ENCODE measurements around the gene UBA3. TPM values are rescaled to one million over a fixed set of nuclear protein-coding genes. Genes with fewer than 3 reads are reported as not detected.
A peak's percentile ranks its signal among the peaks of the same experiment; 100 is the strongest.

The UBA3 gene
- total RNA-seq, 2 experiments from 2014 or later, result 79.0 to 84.1 TPM

GRCh38 chr3:69097407-69098086, 17.4 kb upstream of the UBA3 start:
- H3K27ac Mint-ChIP-seq, result peak overlapping the region; percentile 78
- ChIA-PET CTCF (no interaction called here), POLR2A (interaction anchor here (1.4 kb wide), 1 partner anchor 8 kb away, joined by 5 read pairs; no protein-coding TSS in a partner anchor)
- H3K9me3 Mint-ChIP-seq, result no peaks in the 10 kb centered on the region
- H3K27me3 Mint-ChIP-seq, result no peaks in the 10 kb centered on the region
- no peak overlapping the region for H3K4me3 Mint-ChIP-seq
- intact Hi-C loops (cut with micrococcal nuclease), result no loop called here
- no peak for DNase-seq
- peaks cover 71% of the 10 kb centered on the region for H3K4me1 Mint-ChIP-seq (ENCODE audit: low read depth)
- H3K36me3 Mint-ChIP-seq, result peaks cover 47% of the 10 kb centered on the region

- no peak overlapping the region for H3K4me3 Mint-ChIP-seq
- H3K4me1 Mint-ChIP-seq (ENCODE audit: low read depth), result peaks cover 74% of the 10 kb centered on the region
- no peaks in the 10 kb centered on the region for H3K27me3 Mint-ChIP-seq
- DNase-seq, result no peak
- ChIA-PET POLR2A (interaction anchor here (0.5 to 8.1 kb wide), 3 partner anchors 9 to 18 kb away, joined by 3 to 81 read pairs (median 7); partner anchors contain the start of genes ARL6IP5 and UBA3), CTCF (interaction anchor here (0.7 to 1.2 kb wide), 3 partner anchors 24 to 230 kb away, joined by 3 to 4 read pairs (median 3); partner anchors contain the start of gene TMF1)
- H3K27ac Mint-ChIP-seq, result peak overlapping the region; percentile 88
- H3K36me3 Mint-ChIP-seq, result peaks cover 37% of the 10 kb centered on the region
- intact Hi-C loops (cut with micrococcal nuclease), result no loop called here
- H3K9me3 Mint-ChIP-seq, result no peaks in the 10 kb centered on the region
These were observed 16.1 kb upstream of the UBA3 start for GRCh38 chr3:69096299-69096698.

DNA sequence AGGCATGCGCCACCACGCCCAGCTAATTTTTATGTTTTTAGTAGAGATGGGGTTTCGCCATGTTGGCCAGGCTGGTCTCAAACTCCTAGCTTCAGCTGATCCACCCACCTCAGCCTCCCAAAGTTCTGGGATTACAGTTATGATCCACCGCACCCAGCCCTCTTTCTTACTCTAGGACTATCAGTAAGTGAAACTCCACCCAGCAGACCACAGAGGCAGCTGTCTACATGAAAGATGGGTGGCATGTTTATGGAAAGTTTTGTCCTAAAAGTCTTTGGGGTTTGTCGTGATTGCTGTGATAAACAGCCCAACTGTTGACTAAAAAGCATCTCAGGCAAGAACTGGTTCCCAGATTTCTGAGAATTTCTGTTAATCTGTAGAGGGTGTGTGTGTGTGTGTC, 15.5 kb upstream of the UBA3 start:
- DNase-seq, result peak; percentile 63
- Mint-ChIP-seq H3K4me3 (peak overlapping the region; percentile 55), H3K27me3 (no peaks in the 10 kb centered on the region), H3K27ac (peak overlapping the region; percentile 88), H3K9me3 (no peaks in the 10 kb centered on the region), H3K36me3 (peaks cover 36% of the 10 kb centered on the region), H3K4me1 (ENCODE audit: low read depth) (peaks cover 78% of the 10 kb centered on the region)
- intact Hi-C loops (cut with micrococcal nuclease), result loop anchor here (2.0 kb wide), 1 partner anchor 15 kb away; the partner anchor contains the start of gene UBA3
- CTCF ChIA-PET, result interaction anchor here (0.8 to 1.6 kb wide), 5 partner anchors 11 to 104 kb away, joined by 3 to 4 read pairs (median 4); partner anchors contain the start of genes ARL6IP5 and TMF1
- POLR2A ChIA-PET, result interaction anchor here (1.5 to 8.1 kb wide), 3 partner anchors 9 to 17 kb away, joined by 6 to 81 read pairs (median 7); partner anchors contain the start of genes ARL6IP5 and UBA3

DNA sequence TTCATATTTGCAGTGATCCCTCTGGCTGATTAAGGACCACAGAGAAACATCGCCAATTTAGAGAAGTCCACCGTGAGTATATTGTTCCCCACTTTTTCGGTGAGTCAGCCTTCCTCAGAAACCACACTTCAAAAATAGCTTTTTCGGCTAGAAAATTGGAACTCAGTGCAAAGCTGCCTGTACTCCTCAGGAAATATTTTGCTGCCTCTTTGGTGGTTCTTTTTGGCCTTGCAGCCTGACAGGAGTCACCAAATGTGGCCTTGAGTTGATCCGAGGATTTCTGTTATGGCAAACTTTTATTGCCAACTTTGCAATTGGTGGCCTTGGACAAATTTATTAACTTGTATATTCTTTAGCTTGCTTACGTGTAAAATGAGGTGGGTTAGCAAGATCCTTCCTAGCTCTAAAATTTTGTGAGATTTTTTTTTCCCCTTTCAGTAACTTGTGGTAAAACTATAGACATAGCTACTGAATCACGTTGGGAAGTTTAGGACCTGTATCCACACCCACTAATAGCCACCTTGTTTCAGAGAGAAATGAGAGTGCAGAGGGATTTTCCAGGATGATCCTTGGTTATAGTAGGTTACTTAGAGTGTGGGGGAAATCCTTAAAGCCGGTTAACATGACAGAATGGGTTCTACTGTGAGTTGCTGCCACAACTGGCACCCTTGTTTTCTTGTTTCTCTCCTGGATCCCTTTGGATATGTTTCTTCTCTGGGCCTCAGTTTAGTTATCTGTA, 14.5 kb upstream of the UBA3 start:
- Mint-ChIP-seq H3K27me3 (no peaks in the 10 kb centered on the region), H3K27ac (peak overlapping the region; percentile 88), H3K4me1 (ENCODE audit: low read depth) (peaks cover 84% of the 10 kb centered on the region), H3K9me3 (no peaks in the 10 kb centered on the region), H3K36me3 (peaks cover 38% of the 10 kb centered on the region), H3K4me3 (peak overlapping the region; percentile 55)
- CTCF ChIA-PET, result interaction anchor here (0.9 to 1.7 kb wide), 9 partner anchors 8 to 212 kb away, joined by 3 to 7 read pairs (median 4); partner anchors contain the start of genes ARL6IP5, EOGT and TMF1
- POLR2A ChIA-PET, result interaction anchor here (0.8 to 8.1 kb wide), 7 partner anchors 8 to 118 kb away, joined by 3 to 81 read pairs (median 5); partner anchors contain the start of genes ARL6IP5, EOGT and UBA3
- intact Hi-C loops (cut with micrococcal nuclease), result loop anchor here (2.0 kb wide), 1 partner anchor 14 kb away; the partner anchor contains the start of gene UBA3
- DNase-seq, result no peak

DNA sequence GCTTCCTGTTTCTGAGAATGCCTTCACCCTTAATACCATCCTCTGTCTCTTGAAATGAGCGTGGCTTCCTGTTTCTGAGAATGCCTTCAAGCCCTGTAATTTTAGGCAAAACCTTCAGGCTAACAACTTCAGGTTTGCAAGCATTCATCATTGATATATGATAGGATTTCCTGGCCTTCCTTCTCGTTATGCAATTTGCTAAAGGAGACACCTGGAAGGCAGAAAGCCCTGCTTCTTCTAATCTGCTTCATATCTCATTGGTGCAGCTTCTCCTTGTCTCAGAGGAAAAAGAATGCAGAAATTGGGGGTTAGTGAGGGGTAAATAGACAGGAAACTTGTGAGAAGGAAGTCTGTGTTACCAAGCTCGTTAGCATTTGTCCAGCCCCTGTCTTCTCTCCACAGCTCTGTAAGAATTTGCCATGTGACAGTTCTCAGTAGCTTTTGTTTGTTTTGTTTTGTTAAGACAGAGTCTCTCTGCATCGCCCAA, 11.9 kb upstream of the UBA3 start:
- peak overlapping the region; percentile 58 for H3K4me3 Mint-ChIP-seq
- H3K9me3 Mint-ChIP-seq, result no peaks in the 10 kb centered on the region
- no peak for DNase-seq

DNA sequence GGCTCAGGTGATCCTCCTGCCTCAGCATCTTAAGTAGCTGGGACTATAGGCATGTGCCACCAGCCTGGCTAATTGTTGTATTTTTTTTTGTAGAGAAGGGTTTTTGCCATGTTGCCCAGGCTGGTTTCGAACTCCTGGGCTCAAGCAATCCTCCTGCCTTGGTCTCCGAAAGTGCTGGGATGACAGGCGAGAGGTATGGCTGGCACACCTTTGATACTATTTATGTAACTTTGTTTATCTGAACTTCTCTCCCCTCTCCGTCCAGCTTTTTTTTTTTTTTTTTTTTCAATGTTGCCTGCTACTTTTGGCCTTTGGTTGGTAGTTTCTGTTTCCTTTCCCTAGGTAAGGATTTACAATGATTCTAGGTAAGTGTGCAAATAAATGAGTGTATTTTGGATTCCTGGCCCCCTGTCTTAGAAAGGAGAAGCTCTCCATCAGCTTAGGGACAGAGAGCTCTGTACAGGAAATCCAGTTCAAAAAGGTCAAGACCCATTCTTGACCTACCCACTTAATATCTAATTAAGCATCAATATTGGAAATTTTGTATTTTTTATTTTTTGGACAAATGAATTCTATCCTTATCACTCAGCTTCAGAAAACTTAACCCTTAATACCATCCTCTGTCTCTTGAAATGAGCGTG, 11.3 kb upstream of the UBA3 start:
- Mint-ChIP-seq H3K27me3 (no peaks in the 10 kb centered on the region), H3K4me1 (ENCODE audit: low read depth) (peaks cover 82% of the 10 kb centered on the region)
- intact Hi-C loops (cut with micrococcal nuclease), result loop anchor here (1.0 to 2.0 kb wide), 2 partner anchors 7 to 59 kb away; partner anchors contain the start of gene ARL6IP5

More for the DNA sequence above, 11.9 kb upstream of the UBA3 start:
- intact Hi-C loops (cut with micrococcal nuclease), result loop anchor here (1.0 to 2.0 kb wide), 2 partner anchors 8 to 59 kb away; partner anchors contain the start of gene ARL6IP5
- peak overlapping the region; percentile 88 for H3K27ac Mint-ChIP-seq
- peaks cover 39% of the 10 kb centered on the region for H3K36me3 Mint-ChIP-seq
- H3K27me3 Mint-ChIP-seq, result no peaks in the 10 kb centered on the region
- peaks cover 86% of the 10 kb centered on the region for H3K4me1 Mint-ChIP-seq (ENCODE audit: low read depth)
- POLR2A ChIA-PET, result interaction anchor here (1.0 to 8.1 kb wide), 4 partner anchors 10 to 106 kb away, joined by 3 to 81 read pairs (median 4); partner anchors contain the start of genes ARL6IP5 and UBA3
- CTCF ChIA-PET, result interaction anchor here (1.1 to 2.7 kb wide), 2 partner anchors 10 to 29 kb away, joined by 3 to 9 read pairs; no protein-coding TSS in a partner anchor

DNA sequence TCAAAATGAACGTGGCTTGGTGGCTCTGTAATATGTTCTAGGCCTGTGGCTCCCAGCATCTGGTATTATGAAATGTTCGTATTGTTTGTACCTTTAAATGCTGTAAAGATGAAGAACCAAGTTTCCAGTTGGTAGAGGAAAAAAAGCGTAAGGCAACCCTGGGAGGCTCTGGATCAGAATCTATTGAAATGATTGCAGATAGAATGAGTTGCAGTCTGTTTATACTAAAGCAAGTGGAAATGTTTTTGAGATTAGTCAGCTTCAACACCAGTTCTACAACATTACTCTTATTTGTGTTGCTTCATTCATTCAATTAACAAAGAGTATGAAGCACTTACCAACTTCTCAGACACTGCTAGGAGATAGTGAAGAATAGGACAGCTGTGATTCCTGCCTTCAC, 9.9 kb upstream of the UBA3 start:
- Mint-ChIP-seq H3K4me1 (ENCODE audit: low read depth) (peaks cover 69% of the 10 kb centered on the region), H3K9me3 (no peaks in the 10 kb centered on the region), H3K27ac (peak overlapping the region; percentile 94), H3K36me3 (peaks cover 39% of the 10 kb centered on the region), H3K27me3 (no peaks in the 10 kb centered on the region), H3K4me3 (peak overlapping the region; percentile 57)
- POLR2A ChIA-PET, result interaction anchor here (0.7 to 8.1 kb wide), 3 partner anchors 8 to 50 kb away, joined by 4 to 81 read pairs (median 5); partner anchors contain the start of genes ARL6IP5 and UBA3
- CTCF ChIA-PET, result interaction anchor here (0.8 to 2.7 kb wide), 4 partner anchors 8 to 32 kb away, joined by 3 to 9 read pairs (median 4); no protein-coding TSS in a partner anchor
- intact Hi-C loops (cut with micrococcal nuclease), result no loop called here
- no peak for DNase-seq

More for the DNA sequence above, 11.3 kb upstream of the UBA3 start:
- H3K36me3 Mint-ChIP-seq, result peaks cover 39% of the 10 kb centered on the region
- H3K4me3 Mint-ChIP-seq, result peak overlapping the region; percentile 58
- POLR2A ChIA-PET, result interaction anchor here (1.0 to 8.1 kb wide), 4 partner anchors 9 to 107 kb away, joined by 3 to 81 read pairs (median 4); partner anchors contain the start of genes ARL6IP5 and UBA3
- no peaks in the 10 kb centered on the region for H3K9me3 Mint-ChIP-seq
- H3K27ac Mint-ChIP-seq, result peak overlapping the region; percentile 88
- DNase-seq, result no peak
- CTCF ChIA-PET, result interaction anchor here (0.6 to 2.7 kb wide), 3 partner anchors 9 to 54 kb away, joined by 3 to 9 read pairs (median 6); no protein-coding TSS in a partner anchor

DNA sequence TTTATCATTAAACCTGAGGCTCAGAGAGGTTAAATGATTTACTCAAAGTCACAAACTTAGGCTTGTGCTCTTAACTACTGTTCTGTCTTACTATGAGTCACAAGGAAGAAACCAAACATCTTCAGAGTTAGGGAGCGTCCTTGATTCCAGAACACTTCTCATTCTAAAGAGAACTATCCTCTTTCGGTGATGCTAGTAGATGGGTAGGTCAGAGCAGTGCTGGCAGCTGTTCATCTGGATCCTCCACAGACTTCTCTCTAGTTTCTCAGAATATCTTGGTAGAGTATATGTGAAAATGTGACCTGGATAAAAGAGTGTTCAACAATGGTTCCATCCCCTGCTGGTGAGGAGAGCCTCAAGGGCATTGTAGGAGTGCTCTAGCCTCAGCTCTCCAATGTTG, 7.9 kb upstream of the UBA3 start:
- H3K9me3 Mint-ChIP-seq, result no peaks in the 10 kb centered on the region
- H3K36me3 Mint-ChIP-seq, result peaks cover 37% of the 10 kb centered on the region
- intact Hi-C loops (cut with micrococcal nuclease), result no loop called here

DNA sequence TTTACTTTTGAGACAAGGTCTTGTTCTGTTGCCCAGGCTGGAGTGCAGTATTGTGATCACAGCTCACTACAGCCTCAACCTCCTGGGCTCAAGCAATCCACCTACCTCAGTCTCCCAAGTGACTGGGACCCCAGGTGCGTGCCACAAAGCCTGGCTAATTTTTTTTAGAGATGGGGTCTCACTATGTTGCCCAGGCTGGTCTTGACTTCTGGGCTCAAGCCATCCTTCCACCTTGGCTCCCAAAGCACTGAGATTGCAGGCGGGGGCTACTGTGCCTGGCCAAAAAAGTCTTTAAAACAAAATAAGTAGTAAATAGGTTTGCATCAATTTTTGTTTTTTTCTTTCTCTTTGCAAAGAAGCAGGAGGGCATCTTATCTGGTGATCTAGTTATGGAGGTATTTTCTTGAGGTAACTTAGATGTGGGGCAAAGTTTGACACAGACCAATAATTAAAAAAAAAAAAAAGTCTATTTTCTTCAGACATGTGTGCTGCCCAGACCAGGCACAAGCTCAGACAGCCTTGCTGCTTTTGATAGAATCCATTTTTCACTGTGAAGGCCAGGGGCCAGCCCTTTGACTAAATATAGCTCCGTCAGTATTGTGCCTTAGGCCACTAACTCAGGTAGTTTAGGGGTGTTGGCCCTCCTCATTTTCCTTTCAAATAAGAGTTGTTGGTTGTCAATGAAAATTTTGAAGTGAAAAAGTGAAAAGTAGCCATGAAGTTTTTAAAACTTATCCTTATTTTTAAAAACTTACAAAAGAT, 7.0 kb upstream of the UBA3 start:
- Mint-ChIP-seq H3K9me3 (no peaks in the 10 kb centered on the region), H3K4me1 (ENCODE audit: low read depth) (peaks cover 64% of the 10 kb centered on the region), H3K36me3 (peaks cover 33% of the 10 kb centered on the region), H3K27ac (peak overlapping the region; percentile 97), H3K4me3 (peak overlapping the region; percentile 97), H3K27me3 (no peaks in the 10 kb centered on the region)
- DNase-seq, result no peak
- ChIA-PET CTCF (interaction anchor here (0.9 to 1.0 kb wide), 3 partner anchors 7 to 73 kb away, joined by 3 to 5 read pairs (median 3); partner anchors contain the start of gene EOGT), POLR2A (interaction anchor here (0.6 to 5.4 kb wide), 7 partner anchors 8 to 134 kb away, joined by 3 to 38 read pairs (median 5); partner anchors contain the start of gene TMF1)
- intact Hi-C loops (cut with micrococcal nuclease), result no loop called here

More for the DNA sequence above, 7.9 kb upstream of the UBA3 start:
- Mint-ChIP-seq H3K4me1 (ENCODE audit: low read depth) (peaks cover 65% of the 10 kb centered on the region), H3K27me3 (no peaks in the 10 kb centered on the region), H3K27ac (peak overlapping the region; percentile 94), H3K4me3 (peak overlapping the region; percentile 97)
- ChIA-PET CTCF (interaction anchor here (1.2 kb wide), 1 partner anchor 35 kb away, joined by 4 read pairs; the partner anchor contains the start of gene TMF1), POLR2A (interaction anchor here (1.0 kb wide), 1 partner anchor 56 kb away, joined by 5 read pairs; no protein-coding TSS in a partner anchor)
- no peak for DNase-seq

Measured in activated CD4-positive, alpha-beta memory T cell treated with anti-CD3 and anti-CD28 coated beads for 36 hours (primary cell).